NCI-H526 treated with DMSO at 0.1 percent for 48 hours (cell line): ENCODE data around the gene GNG7.
"Not testable (repeated sequence)": the region's sequence is repeated elsewhere in the genome, so short reads cannot be mapped to it uniquely, and the experiment has no call there.

ENCODE experiments used
- DNase-seq: peaks from one replicate; lab custom pipeline; 2025; lab: John Stamatoyannopoulos, UW

GNG7 gene

GRCh38 chr19:2575734-2576481 lies 126.6 kb downstream of the GNG7 start:
- no peak for DNase-seq

DNA sequence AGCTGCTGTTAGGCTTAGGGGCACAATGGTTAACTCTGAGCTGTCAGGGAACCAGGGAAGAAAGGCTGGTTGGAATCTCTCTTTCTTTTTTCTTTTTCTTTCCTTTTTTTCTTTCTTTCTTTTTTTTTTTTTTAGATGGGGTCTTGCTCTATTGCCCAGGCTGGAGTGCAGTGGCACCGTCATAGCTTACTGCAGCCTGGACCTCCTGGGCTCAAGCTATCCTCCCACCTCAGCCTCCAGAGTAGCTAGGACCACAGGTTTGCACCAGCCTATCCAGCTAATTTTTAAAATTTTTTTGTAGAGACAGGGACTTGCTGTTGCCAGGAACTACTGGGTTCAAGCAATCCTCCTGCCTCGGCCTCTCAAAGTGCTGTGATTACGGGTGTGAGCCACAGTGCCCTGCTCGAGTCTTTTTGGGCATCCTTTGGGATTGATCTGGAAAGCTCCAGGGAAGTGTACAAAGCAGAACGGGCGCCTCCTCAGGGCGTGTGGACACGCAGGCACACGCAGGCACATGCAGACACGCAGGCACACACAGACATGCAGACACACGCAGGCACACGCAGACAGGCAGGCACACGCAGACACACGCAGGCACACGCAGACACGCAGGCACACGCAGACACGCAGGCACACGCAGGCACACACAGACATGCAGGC lies 127.4 kb downstream of the GNG7 start:
- no peak for DNase-seq

GRCh38 chr19:2574478-2574931 lies 128.0 kb downstream of the GNG7 start:
- no peak for DNase-seq

DNA sequence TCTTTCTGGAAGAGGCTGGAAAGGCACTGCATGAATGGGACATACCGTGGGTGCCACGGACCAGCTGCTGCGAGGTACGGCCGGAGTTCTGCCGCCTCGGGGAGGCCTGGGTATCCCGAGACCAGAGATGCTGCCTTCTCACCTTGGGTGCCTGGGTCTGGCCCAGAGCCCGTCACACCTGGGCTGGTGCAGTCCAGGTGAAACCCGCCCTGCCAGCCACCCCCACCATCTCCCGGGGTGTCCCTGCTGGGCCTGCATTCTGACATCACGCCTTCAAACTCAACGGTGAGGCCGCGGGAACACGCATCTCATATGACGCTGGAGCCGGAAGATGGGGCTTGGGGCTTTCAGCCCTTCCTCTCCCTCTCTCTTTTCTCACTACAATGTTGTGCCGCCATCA lies 128.6 kb downstream of the GNG7 start:
- DNase-seq: no peak

- not testable (repeated sequence) for DNase-seq
Measured at GRCh38 chr19:2572152-2572551, 130.3 kb downstream of the GNG7 start.

DNA sequence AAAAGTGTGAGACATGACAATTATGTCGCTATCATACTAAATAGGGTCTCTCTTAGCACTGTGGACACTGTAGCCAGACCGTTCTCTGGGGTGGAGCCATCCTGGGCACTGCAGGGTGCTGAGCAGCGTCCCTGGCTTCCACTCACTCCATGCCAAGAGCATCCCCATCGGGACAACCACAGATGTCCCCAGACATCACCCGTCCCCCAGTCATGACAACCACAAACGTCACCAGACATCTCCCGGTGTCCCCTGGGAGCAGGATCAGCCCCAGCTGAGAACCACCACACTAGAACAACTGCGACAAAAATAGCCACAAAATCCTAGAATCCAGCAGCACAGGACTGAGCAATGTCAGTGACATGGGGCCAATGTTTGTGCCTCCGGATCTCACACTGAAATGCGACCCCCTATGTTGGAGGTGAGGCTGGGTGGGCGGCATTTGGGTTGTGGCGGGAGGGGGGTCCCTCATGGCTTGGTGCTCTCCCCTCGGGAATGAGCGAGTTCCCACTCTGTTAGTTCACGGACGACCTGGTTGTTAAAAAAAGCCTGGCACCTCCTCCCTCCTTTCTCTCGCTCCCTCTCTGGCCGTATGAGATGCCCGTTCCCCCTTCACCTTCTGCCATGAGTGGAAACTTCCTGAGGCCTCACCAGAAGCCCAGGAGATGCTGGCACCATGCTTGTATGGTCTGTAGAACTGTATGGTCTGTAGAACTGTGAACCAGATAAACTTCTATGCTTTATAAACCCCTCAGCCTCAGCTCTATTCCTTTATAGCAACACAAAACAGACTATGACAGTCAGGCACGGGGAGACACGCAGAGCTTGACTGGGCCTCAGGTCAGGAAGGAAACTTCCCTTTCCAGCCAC lies 132.7 kb downstream of the GNG7 start:
- no peak for DNase-seq

GRCh38 chr19:2567996-2568395 lies 134.5 kb downstream of the GNG7 start:
- DNase-seq: no peak

- DNase-seq: no peak
Measured at GRCh38 chr19:2567580-2567979, 134.9 kb downstream of the GNG7 start.

GRCh38 chr19:2563546-2563945 lies 138.9 kb downstream of the GNG7 start:
- DNase-seq: not testable (repeated sequence)

DNA sequence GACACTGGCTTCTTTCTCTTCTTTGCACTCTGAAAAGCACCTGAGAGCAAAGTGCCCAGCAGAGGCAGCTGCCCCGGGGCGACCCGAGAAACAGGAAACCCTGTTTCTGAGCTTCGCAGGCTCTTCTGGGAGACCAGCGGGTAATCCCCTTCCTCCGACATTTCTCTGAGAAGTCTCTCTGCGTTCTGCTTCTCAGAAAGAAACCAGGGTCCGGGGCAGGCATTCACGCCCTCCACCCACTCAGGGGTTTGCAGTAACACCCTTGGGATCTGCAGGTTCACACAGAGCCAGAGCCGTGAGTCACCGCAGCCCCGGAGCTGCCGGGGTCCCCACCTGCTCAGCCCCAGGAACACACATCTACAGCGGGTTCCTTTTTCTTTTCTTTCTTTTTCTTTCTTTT lies 140.6 kb downstream of the GNG7 start:
- no peak for DNase-seq

- DNase-seq: no peak
Measured at GRCh38 chr19:2561221-2561620, 141.3 kb downstream of the GNG7 start.

- DNase-seq: no peak
Measured at GRCh38 chr19:2560369-2560768, 142.1 kb downstream of the GNG7 start.

- no peak for DNase-seq
Measured at GRCh38 chr19:2558543-2558942, 144.0 kb downstream of the GNG7 start.

DNA sequence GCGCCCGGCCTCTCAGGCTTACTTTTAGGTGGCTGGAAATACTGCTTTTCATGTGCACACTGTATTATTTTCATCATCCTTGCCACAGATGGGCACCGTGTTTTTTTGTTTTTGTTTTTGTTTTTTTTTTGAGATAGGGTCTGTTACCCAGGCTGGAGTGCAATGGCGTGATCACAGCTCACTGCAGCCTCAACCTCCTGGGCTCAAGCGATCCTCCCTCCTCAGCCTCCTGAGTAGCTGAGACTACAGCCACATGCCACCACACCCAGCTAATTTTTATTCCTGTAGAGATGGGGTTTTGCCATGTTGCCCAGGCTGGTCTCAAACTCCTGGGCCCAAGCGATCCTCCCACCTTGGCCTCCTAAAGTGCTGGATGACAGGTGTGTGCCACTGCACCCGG lies 144.4 kb downstream of the GNG7 start:
- DNase-seq: not testable (repeated sequence)

DNA sequence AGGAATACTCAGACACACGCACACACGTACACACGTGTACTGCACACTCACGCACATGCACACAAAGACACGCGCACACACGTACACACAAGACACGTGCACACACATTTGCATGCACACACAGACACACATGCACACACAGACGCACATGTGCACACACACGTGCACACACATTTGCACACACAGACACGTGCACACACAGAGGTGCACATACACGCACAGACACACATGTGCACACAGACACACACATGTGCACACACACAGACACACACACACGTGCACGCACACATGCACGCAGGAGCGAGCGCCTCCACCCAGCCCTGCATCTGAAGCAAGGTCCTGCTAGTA lies 145.4 kb downstream of the GNG7 start:
- DNase-seq: no peak

- DNase-seq: no peak
Measured at GRCh38 chr19:2556221-2557092, 146.0 kb downstream of the GNG7 start.

- no peak for DNase-seq
Measured at GRCh38 chr19:2555422-2556220, 146.9 kb downstream of the GNG7 start.

DNA sequence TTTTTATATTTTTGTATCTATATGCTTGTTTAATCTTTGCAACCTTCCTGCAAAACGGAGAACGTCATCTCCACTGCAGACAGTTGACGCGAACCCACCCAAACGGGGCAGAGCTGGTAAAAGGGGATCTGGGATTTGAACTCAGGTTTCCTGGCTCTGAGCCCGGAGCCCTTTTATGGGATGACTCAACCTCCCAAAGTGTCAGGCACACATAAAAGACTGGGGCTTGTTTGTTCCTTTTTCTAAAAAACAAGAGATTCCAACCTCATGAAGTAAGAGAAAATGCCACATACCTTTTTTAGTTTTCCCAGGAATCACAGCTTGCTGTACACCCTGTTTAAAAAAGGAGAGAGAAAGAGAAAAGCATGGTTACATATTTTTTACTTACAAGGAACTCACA lies 147.6 kb downstream of the GNG7 start:
- no peak for DNase-seq

- DNase-seq: no peak
Measured at GRCh38 chr19:2553510-2553909, 149.0 kb downstream of the GNG7 start.

DNA sequence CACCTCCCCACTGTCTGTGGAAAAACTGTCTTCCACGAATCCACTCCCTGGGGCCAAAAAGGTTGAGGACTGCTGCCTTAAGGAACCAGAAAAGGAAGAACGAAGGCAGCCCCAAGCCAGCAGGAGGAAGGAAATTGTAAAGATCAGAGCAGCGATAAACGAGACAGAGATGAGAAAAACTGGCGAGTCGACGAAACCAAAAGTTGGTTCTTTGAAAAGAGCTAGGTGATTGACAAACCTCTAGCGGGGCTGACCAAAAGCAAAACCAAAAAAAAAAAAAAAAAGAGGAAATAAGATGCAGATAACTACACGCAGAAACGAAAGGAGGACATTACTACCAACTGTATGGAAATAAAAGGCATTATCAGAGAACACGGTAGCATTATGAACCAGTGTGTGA lies 149.6 kb downstream of the GNG7 start:
- DNase-seq: no peak

- no peak for DNase-seq
Measured at GRCh38 chr19:2551864-2552185, 150.7 kb downstream of the GNG7 start.
